ENCODE measurements around the gene BRD4.

DNA sequence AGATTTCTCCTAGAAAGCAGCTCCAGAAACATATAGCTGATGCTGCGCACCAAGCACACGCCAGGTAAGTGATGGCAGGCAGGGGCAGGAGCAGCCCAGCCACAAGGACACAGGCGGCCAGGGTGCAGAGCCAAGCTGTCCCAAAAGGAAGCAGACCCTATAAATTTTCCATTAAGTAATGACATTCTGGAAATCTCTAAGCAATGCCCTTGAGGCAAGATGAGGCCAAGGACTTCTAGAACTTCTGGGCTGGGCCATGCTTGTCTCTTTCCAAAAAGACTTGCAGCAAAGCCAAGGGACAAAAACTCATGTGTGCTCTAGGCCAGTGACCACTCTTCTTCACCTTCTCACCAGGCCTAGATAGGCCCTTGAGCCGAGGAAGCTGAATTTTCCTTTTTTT is 57.9 kb downstream of the BRD4 start:
- TF ChIP-seq, protein P1, sequence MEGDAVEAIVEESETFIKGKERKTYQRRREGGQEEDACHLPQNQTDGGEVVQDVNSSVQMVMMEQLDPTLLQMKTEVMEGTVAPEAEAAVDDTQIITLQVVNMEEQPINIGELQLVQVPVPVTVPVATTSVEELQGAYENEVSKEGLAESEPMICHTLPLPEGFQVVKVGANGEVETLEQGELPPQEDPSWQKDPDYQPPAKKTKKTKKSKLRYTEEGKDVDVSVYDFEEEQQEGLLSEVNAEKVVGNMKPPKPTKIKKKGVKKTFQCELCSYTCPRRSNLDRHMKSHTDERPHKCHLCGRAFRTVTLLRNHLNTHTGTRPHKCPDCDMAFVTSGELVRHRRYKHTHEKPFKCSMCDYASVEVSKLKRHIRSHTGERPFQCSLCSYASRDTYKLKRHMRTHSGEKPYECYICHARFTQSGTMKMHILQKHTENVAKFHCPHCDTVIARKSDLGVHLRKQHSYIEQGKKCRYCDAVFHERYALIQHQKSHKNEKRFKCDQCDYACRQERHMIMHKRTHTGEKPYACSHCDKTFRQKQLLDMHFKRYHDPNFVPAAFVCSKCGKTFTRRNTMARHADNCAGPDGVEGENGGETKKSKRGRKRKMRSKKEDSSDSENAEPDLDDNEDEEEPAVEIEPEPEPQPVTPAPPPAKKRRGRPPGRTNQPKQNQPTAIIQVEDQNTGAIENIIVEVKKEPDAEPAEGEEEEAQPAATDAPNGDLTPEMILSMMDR (IDR thresholded peaks at IDR 0.05) = no peak
- TF ChIP-seq POLR2A (IDR thresholded peaks at IDR 0.05; ENCODE audit: low read depth) = no peak

Data from esophagus muscularis mucosa (tissue), 3 donors.